ENCODE results near the gene INPP5A. TPM values are rescaled to one million over a fixed set of nuclear protein-coding genes. Genes with fewer than 3 reads are reported as not detected.

The INPP5A gene
- total and polyA plus RNA-seq, 11 donors, result 38.6 to 179 (median 102) TPM

- no peak for ATAC-seq
- no peaks in the 10 kb centered on the region for H3K36me3 ChIP-seq
- no peak for DNase-seq
- intact Hi-C loops (cut with DNase I), result no loop called here
- H3K27ac ChIP-seq, result no peak overlapping the region
- WGBS, 4 donors, result 87 to 93% (median 90%) methylated on average over 14 of the region's 14 CpGs
- H3K4me1 ChIP-seq, result peaks cover 0 to 17% (median 11%) of the 10 kb centered on the region in 12 donors
- H3K27me3 ChIP-seq, result no peaks in the 10 kb centered on the region
- TF ChIP-seq, protein P1, sequence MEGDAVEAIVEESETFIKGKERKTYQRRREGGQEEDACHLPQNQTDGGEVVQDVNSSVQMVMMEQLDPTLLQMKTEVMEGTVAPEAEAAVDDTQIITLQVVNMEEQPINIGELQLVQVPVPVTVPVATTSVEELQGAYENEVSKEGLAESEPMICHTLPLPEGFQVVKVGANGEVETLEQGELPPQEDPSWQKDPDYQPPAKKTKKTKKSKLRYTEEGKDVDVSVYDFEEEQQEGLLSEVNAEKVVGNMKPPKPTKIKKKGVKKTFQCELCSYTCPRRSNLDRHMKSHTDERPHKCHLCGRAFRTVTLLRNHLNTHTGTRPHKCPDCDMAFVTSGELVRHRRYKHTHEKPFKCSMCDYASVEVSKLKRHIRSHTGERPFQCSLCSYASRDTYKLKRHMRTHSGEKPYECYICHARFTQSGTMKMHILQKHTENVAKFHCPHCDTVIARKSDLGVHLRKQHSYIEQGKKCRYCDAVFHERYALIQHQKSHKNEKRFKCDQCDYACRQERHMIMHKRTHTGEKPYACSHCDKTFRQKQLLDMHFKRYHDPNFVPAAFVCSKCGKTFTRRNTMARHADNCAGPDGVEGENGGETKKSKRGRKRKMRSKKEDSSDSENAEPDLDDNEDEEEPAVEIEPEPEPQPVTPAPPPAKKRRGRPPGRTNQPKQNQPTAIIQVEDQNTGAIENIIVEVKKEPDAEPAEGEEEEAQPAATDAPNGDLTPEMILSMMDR (IDR thresholded peaks at IDR 0.05), result no peak
- TF ChIP-seq POLR2A (IDR thresholded peaks at IDR 0.05), result no peak
- H3K4me3 ChIP-seq, result no peak overlapping the region
- H3K9me3 ChIP-seq, result peaks cover 0 to 20% (median 11%) of the 10 kb centered on the region in 12 donors
These were observed 4.6 kb upstream of the INPP5A start for GRCh38 chr10:132532749-132533560.

GRCh38 chr10:132533571-132534260 lies 3.9 kb upstream of the INPP5A start:
- ATAC-seq (no peak), DNase-seq (peak in 2 of 5 donors; percentile 6 to 20)
- H3K27ac ChIP-seq, result no peak overlapping the region
- H3K9me3 ChIP-seq, result peaks cover 0 to 20% (median 11%) of the 10 kb centered on the region in 12 donors
- no peaks in the 10 kb centered on the region for H3K36me3 ChIP-seq
- WGBS, 4 donors, result 91 to 94% (median 94%) methylated on average over 11 to 12 of the region's 12 CpGs
- TF ChIP-seq POLR2A (IDR thresholded peaks at IDR 0.05), result no peak
- TF ChIP-seq, protein P1 (IDR thresholded peaks at IDR 0.05), result no peak
- H3K4me3 ChIP-seq, result no peak overlapping the region
- intact Hi-C loops (cut with DNase I), result no loop called here
- H3K4me1 ChIP-seq, result peaks cover 0 to 24% (median 13%) of the 10 kb centered on the region in 12 donors
- no peaks in the 10 kb centered on the region for H3K27me3 ChIP-seq

- H3K36me3 ChIP-seq, result no peaks in the 10 kb centered on the region
- no peaks in the 10 kb centered on the region for H3K27me3 ChIP-seq
- DNase-seq (peak in 2 of 5 donors; percentile 1 to 22), ATAC-seq (no peak)
- intact Hi-C loops (cut with DNase I), result loop anchor here in 6 of 10 donors (5.0 kb wide), 4 partner anchors 43 to 98 kb away; no protein-coding TSS in a partner anchor
- H3K9me3 ChIP-seq, result peaks cover 0 to 20% (median 11%) of the 10 kb centered on the region in 12 donors
- peaks cover 0 to 32% (median 21%) of the 10 kb centered on the region in 12 donors for H3K4me1 ChIP-seq
- H3K27ac ChIP-seq, result no peak overlapping the region
- H3K4me3 ChIP-seq, result no peak overlapping the region
- TF ChIP-seq POLR2A (IDR thresholded peaks at IDR 0.05), result no peak
- TF ChIP-seq, protein P1 (IDR thresholded peaks at IDR 0.05), result no peak
- 78 to 83% (median 80%) methylated on average over 8 of the region's 8 CpGs for WGBS, 4 donors
These were observed 3.1 kb upstream of the INPP5A start for GRCh38 chr10:132534391-132535064.
